ENCODE measurements around the gene CYFIP1.

DNA sequence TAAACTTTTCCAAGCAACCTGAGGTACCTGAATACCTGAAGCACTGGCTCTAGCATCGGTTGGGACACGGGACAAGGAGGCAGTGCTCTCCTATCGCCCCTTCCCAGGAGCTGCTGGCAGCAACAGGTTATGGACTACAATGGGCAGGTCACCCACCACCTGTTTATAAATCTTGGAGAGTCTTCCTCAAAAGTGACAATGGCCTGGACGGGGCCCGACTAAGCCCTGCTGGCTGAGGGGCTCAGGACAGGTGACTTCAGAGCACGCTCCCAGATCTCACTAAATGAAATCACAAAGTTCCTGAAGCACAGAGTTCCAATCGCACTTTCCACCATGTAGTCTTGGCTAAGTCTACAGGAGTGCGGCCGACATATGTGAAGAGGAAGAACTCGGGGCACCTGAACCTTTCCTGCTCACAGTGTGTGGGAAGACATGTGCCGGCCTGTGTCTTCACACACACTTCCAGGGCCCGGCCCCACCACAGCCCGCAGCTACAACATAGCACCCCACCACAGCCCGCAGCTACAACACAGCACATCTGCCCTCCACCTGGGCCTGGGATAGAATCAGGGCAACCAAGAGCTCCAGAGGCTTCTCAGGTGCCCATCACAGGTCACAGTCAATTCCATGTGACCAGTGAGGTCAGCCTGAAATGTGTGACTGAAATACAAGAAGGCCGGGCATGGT lies 12.9 kb downstream of the CYFIP1 start:
- TF ChIP-seq TAF1 (IDR thresholded peaks at IDR 0.05; ENCODE audit: borderline replicate concordance, low read depth, low read length): no peak
- TF ChIP-seq POLR2A (IDR thresholded peaks at IDR 0.05; ENCODE audit: low read depth, low read length): no peak
- TF ChIP-seq POLR2AphosphoS5 (IDR thresholded peaks at IDR 0.05; ENCODE audit: low read depth, low read length): no peak
